Smooth muscle cell (in vitro differentiated cells): Measurements from ENCODE around the gene CPNE2. TPM values are rescaled to one million over a fixed set of nuclear protein-coding genes. Genes with fewer than 3 reads are reported as not detected.

ENCODE experiments used
- DNase-seq: peaks from one replicate; lab custom pipeline; 2025; ENCODE audit not compliant: unreplicated experiment; lab: John Stamatoyannopoulos, UW
- H2AFZ ChIP-seq: fragments of 200-600 bp; sonication (generic); 2 replicates; pipeline ENCODE4 v1.6.0; 2016; ENCODE audit warnings: antibody characterized with exemption, low read depth, mild to moderate bottlenecking
- H3F3A ChIP-seq: fragments of 200-600 bp; sonication (generic); 2 replicates; pipeline ENCODE4 v1.6.0; 2017; ENCODE audit warnings: antibody characterized with exemption, low read depth
- H3K27ac ChIP-seq: fragments of 200-600 bp; sonication (generic); 2 replicates; pipeline ENCODE4 v1.5.1; 2016; ENCODE audit warnings: low read depth, mild to moderate bottlenecking
- H3K27me3 ChIP-seq: fragments of 200-600 bp; sonication (generic); 2 replicates; pipeline ENCODE4 v1.6.1; 2016; ENCODE audit warnings: low read depth, mild to moderate bottlenecking
- H3K36me3 ChIP-seq: fragments of 200-600 bp; sonication (generic); 2 replicates; pipeline ENCODE4 v1.5.1; 2016; ENCODE audit warnings: low read depth
- H3K4me1 ChIP-seq: fragments of 200-600 bp; sonication (generic); 2 replicates; pipeline ENCODE4 v1.5.1; 2016; ENCODE audit warnings: low read depth
- H3K4me2 ChIP-seq: fragments of 200-600 bp; sonication (generic); 2 replicates; pipeline ENCODE4 v1.6.0; 2016; ENCODE audit warnings: mild to moderate bottlenecking
- H3K4me3 ChIP-seq: fragments of 200-600 bp; sonication (generic); 2 replicates; pipeline ENCODE4 v1.5.1; 2016; ENCODE audit warnings: mild to moderate bottlenecking
- H3K79me2 ChIP-seq: fragments of 200-600 bp; sonication (generic); 2 replicates; pipeline ENCODE4 v1.6.0; 2016; ENCODE audit warnings: low read depth, mild to moderate bottlenecking
- H3K9ac ChIP-seq: fragments of 200-600 bp; sonication (generic); 2 replicates; pipeline ENCODE4 v1.6.0; 2016; ENCODE audit warnings: low read depth
- H3K9me3 ChIP-seq: fragments of 200-600 bp; sonication (generic); replicated peaks from 2 replicates; pipeline ENCODE4 v1.5.1; 2016; ENCODE audit warnings: low read depth
- H4K20me1 ChIP-seq: fragments of 200-600 bp; sonication (generic); 2 replicates; pipeline ENCODE4 v1.6.0; 2016; ENCODE audit warnings: low read depth
- WGBS: methylation state at CpG from one replicate; pipeline ENCODE4 v1.1.7; 2016; ENCODE audit warnings: low lambda C conversion rate; 5-methylcytosine and 5-hydroxymethylcytosine counted together
- polyA plus RNA-seq: library from polyadenylated mRNA; unstranded; fragments of >200 nt; fragmentation: Nextera tagmentation; extraction: Ambion mirVana; gene quantifications from 2 replicates; pipeline ENCODE4 v1.2.1, GENCODE V29; 2016
- total RNA-seq: library from RNA; depleted of rRNA; stranded (reverse); fragments of >200 nt; gene quantifications from 2 replicates; pipeline ENCODE4 v1.2.3, GENCODE V29; 2014
- TF ChIP-seq, protein P1 (sequence below): fragments of 200-600 bp; sonication (generic); IDR thresholded peaks from 2 replicates; pipeline ENCODE4 v1.5.1; 2017; ENCODE audit warnings: borderline replicate concordance, mild to moderate bottlenecking, antibody characterized with exemption; ENCODE audit not compliant: insufficient read depth, poor library complexity, severe bottlenecking

The CPNE2 gene
- total and polyA plus RNA-seq, 2 experiments from 2014 or later, result 18.2 to 19.8 TPM

DNA sequence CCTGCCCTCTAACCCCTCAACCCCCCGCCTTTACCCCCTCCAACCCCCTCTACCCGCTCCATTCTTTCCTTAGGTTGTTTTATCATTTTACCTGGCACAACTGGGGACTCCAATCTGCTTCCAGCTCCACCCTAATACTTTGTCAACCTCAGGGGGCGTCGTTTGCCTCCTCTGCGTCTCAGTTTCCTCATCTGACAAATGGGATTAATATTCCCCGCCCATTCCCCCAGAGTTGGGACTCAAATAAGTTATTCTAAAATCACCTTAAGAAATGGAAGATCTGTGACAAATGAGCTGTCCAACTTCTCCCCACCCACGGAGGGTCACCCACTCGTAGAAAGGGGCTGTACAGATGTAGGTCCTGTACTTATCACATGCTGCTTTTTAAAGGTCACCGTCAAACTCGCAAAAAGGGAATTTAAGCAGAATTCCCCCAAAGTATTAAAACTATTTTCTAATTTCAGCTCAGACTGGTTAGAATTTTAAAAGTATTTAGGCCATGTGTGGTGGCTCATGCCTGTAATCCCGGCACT lies 40.6 kb upstream of the CPNE2 start:
- Histone ChIP-seq H3K4me1 (no peaks in the 10 kb centered on the region), H3K27me3 (peaks cover 7% of the 10 kb centered on the region), H3K27ac (no peak overlapping the region), H3K9ac (no peak overlapping the region), H3K9me3 (no peaks in the 10 kb centered on the region), H3K79me2 (no peaks in the 10 kb centered on the region), H3F3A (no peaks in the 10 kb centered on the region), H2AFZ (no peak overlapping the region), H3K36me3 (no peaks in the 10 kb centered on the region), H3K4me2 (no peak overlapping the region), H3K4me3 (no peak overlapping the region), H4K20me1 (no peaks in the 10 kb centered on the region)
- DNase-seq, result no peak
- 86% methylated on average over 11 of the region's 11 CpGs for WGBS
- TF ChIP-seq, protein P1, sequence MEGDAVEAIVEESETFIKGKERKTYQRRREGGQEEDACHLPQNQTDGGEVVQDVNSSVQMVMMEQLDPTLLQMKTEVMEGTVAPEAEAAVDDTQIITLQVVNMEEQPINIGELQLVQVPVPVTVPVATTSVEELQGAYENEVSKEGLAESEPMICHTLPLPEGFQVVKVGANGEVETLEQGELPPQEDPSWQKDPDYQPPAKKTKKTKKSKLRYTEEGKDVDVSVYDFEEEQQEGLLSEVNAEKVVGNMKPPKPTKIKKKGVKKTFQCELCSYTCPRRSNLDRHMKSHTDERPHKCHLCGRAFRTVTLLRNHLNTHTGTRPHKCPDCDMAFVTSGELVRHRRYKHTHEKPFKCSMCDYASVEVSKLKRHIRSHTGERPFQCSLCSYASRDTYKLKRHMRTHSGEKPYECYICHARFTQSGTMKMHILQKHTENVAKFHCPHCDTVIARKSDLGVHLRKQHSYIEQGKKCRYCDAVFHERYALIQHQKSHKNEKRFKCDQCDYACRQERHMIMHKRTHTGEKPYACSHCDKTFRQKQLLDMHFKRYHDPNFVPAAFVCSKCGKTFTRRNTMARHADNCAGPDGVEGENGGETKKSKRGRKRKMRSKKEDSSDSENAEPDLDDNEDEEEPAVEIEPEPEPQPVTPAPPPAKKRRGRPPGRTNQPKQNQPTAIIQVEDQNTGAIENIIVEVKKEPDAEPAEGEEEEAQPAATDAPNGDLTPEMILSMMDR, result no peak

DNA sequence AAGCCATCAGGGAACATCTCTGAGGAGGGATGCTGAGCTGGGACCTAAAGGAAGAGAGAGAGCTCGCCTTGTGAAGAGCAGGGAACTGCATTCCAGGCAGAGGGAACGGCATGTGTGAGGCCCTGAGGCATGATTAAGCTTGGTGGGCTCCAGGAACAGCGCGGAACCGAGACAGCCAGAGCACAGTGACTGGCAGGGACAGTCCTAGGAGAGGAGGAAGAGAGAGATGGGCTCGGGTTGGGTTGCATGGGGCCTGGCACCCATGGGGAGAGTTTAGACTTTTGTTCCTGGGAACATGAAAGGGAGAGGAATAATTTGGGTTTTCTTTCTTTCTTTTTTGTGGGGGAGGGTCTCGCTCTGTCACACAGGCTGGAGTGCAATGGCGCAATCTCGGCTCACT lies 39.2 kb upstream of the CPNE2 start:
- H3K9me3 ChIP-seq, result no peaks in the 10 kb centered on the region
- no peak for DNase-seq
- 97% methylated on average over 9 of the region's 9 CpGs for WGBS
- H3K27me3 ChIP-seq, result peaks cover 7% of the 10 kb centered on the region
- H3K79me2 ChIP-seq, result no peaks in the 10 kb centered on the region
- H3F3A ChIP-seq, result no peaks in the 10 kb centered on the region
- no peak overlapping the region for H3K27ac ChIP-seq
- H2AFZ ChIP-seq, result no peak overlapping the region
- H3K9ac ChIP-seq, result no peak overlapping the region
- H3K36me3 ChIP-seq, result no peaks in the 10 kb centered on the region
- H3K4me1 ChIP-seq, result no peaks in the 10 kb centered on the region
- H3K4me3 ChIP-seq, result no peak overlapping the region
- H4K20me1 ChIP-seq, result no peaks in the 10 kb centered on the region
- TF ChIP-seq, protein P1, result no peak
- H3K4me2 ChIP-seq, result no peak overlapping the region

DNA sequence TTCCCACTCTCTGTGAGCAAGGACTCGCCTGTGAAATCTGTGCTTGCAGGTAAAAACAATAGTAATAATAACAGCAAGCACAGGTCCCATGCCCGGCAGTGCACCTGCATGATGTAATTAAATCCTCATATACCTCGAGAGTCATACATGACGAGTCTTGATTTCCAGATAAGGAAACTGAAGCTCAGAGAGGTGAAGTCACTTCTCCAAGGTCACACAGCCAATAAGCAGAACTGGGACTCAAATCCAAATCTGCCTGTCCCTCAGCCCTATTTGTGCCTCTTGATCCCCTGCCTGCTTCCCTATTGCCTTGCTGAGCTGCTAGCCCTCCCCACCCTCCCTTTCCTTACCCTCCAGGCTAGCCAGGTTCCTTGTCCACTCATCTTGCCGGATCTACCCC lies 38.0 kb upstream of the CPNE2 start:
- Histone ChIP-seq H3K4me3 (no peak overlapping the region), H3K9ac (no peak overlapping the region), H3K27ac (no peak overlapping the region), H3F3A (no peaks in the 10 kb centered on the region), H3K27me3 (peaks cover 7% of the 10 kb centered on the region), H3K9me3 (no peaks in the 10 kb centered on the region), H3K79me2 (no peaks in the 10 kb centered on the region), H3K36me3 (no peaks in the 10 kb centered on the region), H3K4me2 (no peak overlapping the region), H2AFZ (no peak overlapping the region), H4K20me1 (no peaks in the 10 kb centered on the region), H3K4me1 (no peaks in the 10 kb centered on the region)
- TF ChIP-seq, protein P1, result no peak
- DNase-seq, result no peak
- WGBS, result 89% methylated on average over 5 of the region's 5 CpGs

DNA sequence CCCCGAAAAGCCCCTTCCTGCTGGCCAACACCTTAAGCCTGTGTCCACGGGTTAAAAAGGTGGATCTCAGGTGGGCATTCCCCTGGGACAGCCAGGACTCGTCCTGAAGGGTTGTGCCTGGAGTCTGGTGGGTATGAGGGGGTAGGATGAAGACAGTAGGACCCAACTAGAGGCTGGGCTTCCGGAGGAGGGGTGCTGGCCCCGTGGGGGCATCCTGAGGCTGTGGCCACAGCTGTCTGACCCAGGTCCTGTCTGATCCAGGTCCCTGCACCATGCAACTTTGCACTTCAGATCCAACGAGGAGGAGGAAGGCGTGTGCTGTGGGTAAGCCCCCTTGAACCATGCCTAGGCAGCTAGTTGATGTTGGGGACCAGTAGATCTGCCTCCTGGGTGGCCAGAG lies 37.6 kb upstream of the CPNE2 start:
- Histone ChIP-seq H3K36me3 (no peaks in the 10 kb centered on the region), H3K9ac (no peak overlapping the region), H3K27ac (no peak overlapping the region), H3K4me3 (no peak overlapping the region), H2AFZ (no peak overlapping the region), H3K27me3 (peaks cover 7% of the 10 kb centered on the region), H3K4me1 (no peaks in the 10 kb centered on the region), H3K79me2 (no peaks in the 10 kb centered on the region), H3K4me2 (no peak overlapping the region), H3F3A (no peaks in the 10 kb centered on the region), H4K20me1 (no peaks in the 10 kb centered on the region), H3K9me3 (no peaks in the 10 kb centered on the region)
- 84% methylated on average over 7 of the region's 7 CpGs for whole genome bisulfite sequencing
- TF ChIP-seq, protein P1, result no peak
- DNase-seq, result no peak
